UCSD-AML1 (cell line): ENCODE measurements around the gene CLPTM1.
"Not testable (repeated sequence)": the region's sequence is repeated elsewhere in the genome, so short reads cannot be mapped to it uniquely, and the experiment has no call there.

ENCODE experiments used
- DNase-seq: peaks from one replicate; lab custom pipeline; 2025; ENCODE audit not compliant: unreplicated experiment; lab: John Stamatoyannopoulos, UW

Gene CLPTM1

GRCh38 chr19:44942067-44942571, 13.1 kb upstream of the CLPTM1 start, which contains the start of gene APOC4:
APOC4 (plus strand) TSS chr19:44942237; CDS start chr19:44942278, 41 bp downstream.
- DNase-seq: no peak

- DNase-seq: peak; percentile 57
Observed at GRCh38 chr19:44943801-44944249, 11.4 kb upstream of the CLPTM1 start.

GRCh38 chr19:44947041-44947581, 8.1 kb upstream of the CLPTM1 start:
- DNase-seq: no peak

- no peak for DNase-seq
Observed at GRCh38 chr19:44948237-44948636, 6.9 kb upstream of the CLPTM1 start.

- no peak for DNase-seq
Observed at GRCh38 chr19:44948763-44949374, 6.3 kb upstream of the CLPTM1 start.

GRCh38 chr19:44949550-44949949, 5.6 kb upstream of the CLPTM1 start:
- DNase-seq: no peak

- peak; percentile 24 for DNase-seq
Observed at GRCh38 chr19:44951179-44952159, 3.7 kb upstream of the CLPTM1 start.

- DNase-seq: no peak
Observed at GRCh38 chr19:44954278-44954648, 917 bp upstream of the CLPTM1 start.

GRCh38 chr19:44955505-44956439, 592 bp downstream of the CLPTM1 start:
- DNase-seq: no peak

- no peak for DNase-seq
Observed at GRCh38 chr19:44957526-44957925, 2.3 kb downstream of the CLPTM1 start.

- no peak for DNase-seq
Observed at GRCh38 chr19:44958090-44958489, 2.9 kb downstream of the CLPTM1 start.

- no peak for DNase-seq
Observed at GRCh38 chr19:44959691-44960090, 4.5 kb downstream of the CLPTM1 start.

- no peak for DNase-seq
Observed at GRCh38 chr19:44960906-44961728, 5.9 kb downstream of the CLPTM1 start.

- DNase-seq: no peak
Observed at GRCh38 chr19:44961821-44962220, 6.6 kb downstream of the CLPTM1 start.

- no peak for DNase-seq
Observed at GRCh38 chr19:44968118-44968517, 12.9 kb downstream of the CLPTM1 start.

- DNase-seq: no peak
Observed at GRCh38 chr19:44968670-44969069, 13.5 kb downstream of the CLPTM1 start.

- no peak for DNase-seq
Observed at GRCh38 chr19:44969437-44969836, 14.3 kb downstream of the CLPTM1 start.

GRCh38 chr19:44971451-44971850, 16.3 kb downstream of the CLPTM1 start:
- not testable (repeated sequence) for DNase-seq

- DNase-seq: no peak
Observed at GRCh38 chr19:44972802-44973201, 17.6 kb downstream of the CLPTM1 start.
